ENCODE data around the gene COG1. TPM values are rescaled to one million over a fixed set of nuclear protein-coding genes. Genes with fewer than 3 reads are reported as not detected.
A peak's percentile ranks its signal among the peaks of the same experiment; 100 is the strongest.

The COG1 gene
- total and polyA plus RNA-seq, 9 of the 15 experiments (the other 6 are each of a cell fraction or from before 2014, with no cell fraction given): 9.5 to 26.8 (median 12.9) TPM

GRCh38 chr17:73201215-73202069 lies 8.6 kb downstream of the COG1 start (continued):
- no peak for TF ChIP-seq TAF9B (IDR thresholded peaks at IDR 0.05; ENCODE audit: partially characterized antibody)
- peak; percentile 97 for TF ChIP-seq JUND (IDR thresholded peaks at IDR 0.05; ENCODE audit: borderline replicate concordance, low read depth, low read length)
- peak; percentile 94; the same call in 2 of the 3 replicates for TF ChIP-seq JUND (tag; IDR thresholded peaks at IDR 0.05; ENCODE audit: borderline replicate concordance, low read depth, low read length)
- TF ChIP-seq ZFPM2 (CRISPR knock-in tag; IDR thresholded peaks at IDR 0.05): no peak
- no peak for TF ChIP-seq ZC3H4 (CRISPR knock-in tag; IDR thresholded peaks at IDR 0.05; ENCODE audit: borderline replicate concordance)
- no peak for TF ChIP-seq BACH1 (tag; IDR thresholded peaks at IDR 0.05)
- TF ChIP-seq FOXJ3 (CRISPR knock-in tag; IDR thresholded peaks at IDR 0.05): no peak
- no peak for TF ChIP-seq KDM5B (IDR thresholded peaks at IDR 0.05; ENCODE audit: insufficient replicate concordance, low read depth, low read length)
- TF ChIP-seq NCOA4 (IDR thresholded peaks at IDR 0.05; ENCODE audit: partially characterized antibody): no peak
- TF ChIP-seq, protein P1, sequence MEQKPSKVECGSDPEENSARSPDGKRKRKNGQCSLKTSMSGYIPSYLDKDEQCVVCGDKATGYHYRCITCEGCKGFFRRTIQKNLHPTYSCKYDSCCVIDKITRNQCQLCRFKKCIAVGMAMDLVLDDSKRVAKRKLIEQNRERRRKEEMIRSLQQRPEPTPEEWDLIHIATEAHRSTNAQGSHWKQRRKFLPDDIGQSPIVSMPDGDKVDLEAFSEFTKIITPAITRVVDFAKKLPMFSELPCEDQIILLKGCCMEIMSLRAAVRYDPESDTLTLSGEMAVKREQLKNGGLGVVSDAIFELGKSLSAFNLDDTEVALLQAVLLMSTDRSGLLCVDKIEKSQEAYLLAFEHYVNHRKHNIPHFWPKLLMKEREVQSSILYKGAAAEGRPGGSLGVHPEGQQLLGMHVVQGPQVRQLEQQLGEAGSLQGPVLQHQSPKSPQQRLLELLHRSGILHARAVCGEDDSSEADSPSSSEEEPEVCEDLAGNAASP (IDR thresholded peaks at IDR 0.05): no peak
- no peak for TF ChIP-seq NR2C1 (IDR thresholded peaks at IDR 0.05)
- no peak for TF ChIP-seq NR2C1 (tag; IDR thresholded peaks at IDR 0.05)
- TF ChIP-seq ATF4 (CRISPR knock-in tag; IDR thresholded peaks at IDR 0.05): no peak
- TF ChIP-seq, protein P2, sequence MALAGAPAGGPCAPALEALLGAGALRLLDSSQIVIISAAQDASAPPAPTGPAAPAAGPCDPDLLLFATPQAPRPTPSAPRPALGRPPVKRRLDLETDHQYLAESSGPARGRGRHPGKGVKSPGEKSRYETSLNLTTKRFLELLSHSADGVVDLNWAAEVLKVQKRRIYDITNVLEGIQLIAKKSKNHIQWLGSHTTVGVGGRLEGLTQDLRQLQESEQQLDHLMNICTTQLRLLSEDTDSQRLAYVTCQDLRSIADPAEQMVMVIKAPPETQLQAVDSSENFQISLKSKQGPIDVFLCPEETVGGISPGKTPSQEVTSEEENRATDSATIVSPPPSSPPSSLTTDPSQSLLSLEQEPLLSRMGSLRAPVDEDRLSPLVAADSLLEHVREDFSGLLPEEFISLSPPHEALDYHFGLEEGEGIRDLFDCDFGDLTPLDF (CRISPR knock-in tag; IDR thresholded peaks at IDR 0.05): no peak
- no peak for TF ChIP-seq CHCHD3 (CRISPR knock-in tag; IDR thresholded peaks at IDR 0.05)
- no peak for TF ChIP-seq IRF2 (CRISPR knock-in tag; IDR thresholded peaks at IDR 0.05)
- TF ChIP-seq, protein P3, sequence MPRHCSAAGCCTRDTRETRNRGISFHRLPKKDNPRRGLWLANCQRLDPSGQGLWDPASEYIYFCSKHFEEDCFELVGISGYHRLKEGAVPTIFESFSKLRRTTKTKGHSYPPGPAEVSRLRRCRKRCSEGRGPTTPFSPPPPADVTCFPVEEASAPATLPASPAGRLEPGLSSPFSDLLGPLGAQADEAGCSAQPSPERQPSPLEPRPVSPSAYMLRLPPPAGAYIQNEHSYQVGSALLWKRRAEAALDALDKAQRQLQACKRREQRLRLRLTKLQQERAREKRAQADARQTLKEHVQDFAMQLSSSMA (CRISPR knock-in tag; IDR thresholded peaks at IDR 0.05): no peak
- TF ChIP-seq RBM39 (optimal IDR thresholded peaks at IDR 0.05; ENCODE audit: low read depth, low read length): peak; percentile 36
- TF ChIP-seq C11orf30 (IDR thresholded peaks at IDR 0.05; ENCODE audit: low read depth): peak; percentile 44
- TF ChIP-seq SMAD3 (CRISPR knock-in tag; conservative IDR thresholded peaks at IDR 0.05): no peak
- no peak for TF ChIP-seq PPARD (CRISPR knock-in tag; IDR thresholded peaks at IDR 0.05)
- TF ChIP-seq, protein P4, sequence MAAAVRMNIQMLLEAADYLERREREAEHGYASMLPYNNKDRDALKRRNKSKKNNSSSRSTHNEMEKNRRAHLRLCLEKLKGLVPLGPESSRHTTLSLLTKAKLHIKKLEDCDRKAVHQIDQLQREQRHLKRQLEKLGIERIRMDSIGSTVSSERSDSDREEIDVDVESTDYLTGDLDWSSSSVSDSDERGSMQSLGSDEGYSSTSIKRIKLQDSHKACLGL (CRISPR knock-in tag; IDR thresholded peaks at IDR 0.05; ENCODE audit: borderline replicate concordance, poor library complexity, severe bottlenecking): no peak
- TF ChIP-seq ZNF561 (CRISPR knock-in tag; conservative IDR thresholded peaks at IDR 0.05): no peak
- peak; percentile 26; the same call in 1 of the 2 replicates for TF ChIP-seq MAFK (IDR thresholded peaks at IDR 0.05; ENCODE audit: low read length)
- no peak for TF ChIP-seq FOXJ2 (tag; IDR thresholded peaks at IDR 0.05)

All from K562 (cell line).